ENCODE results near the gene OR1L4.

The OR1L4 gene, protein sequence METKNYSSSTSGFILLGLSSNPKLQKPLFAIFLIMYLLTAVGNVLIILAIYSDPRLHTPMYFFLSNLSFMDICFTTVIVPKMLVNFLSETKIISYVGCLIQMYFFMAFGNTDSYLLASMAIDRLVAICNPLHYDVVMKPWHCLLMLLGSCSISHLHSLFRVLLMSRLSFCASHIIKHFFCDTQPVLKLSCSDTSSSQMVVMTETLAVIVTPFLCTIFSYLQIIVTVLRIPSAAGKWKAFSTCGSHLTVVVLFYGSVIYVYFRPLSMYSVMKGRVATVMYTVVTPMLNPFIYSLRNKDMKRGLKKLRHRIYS

DNA sequence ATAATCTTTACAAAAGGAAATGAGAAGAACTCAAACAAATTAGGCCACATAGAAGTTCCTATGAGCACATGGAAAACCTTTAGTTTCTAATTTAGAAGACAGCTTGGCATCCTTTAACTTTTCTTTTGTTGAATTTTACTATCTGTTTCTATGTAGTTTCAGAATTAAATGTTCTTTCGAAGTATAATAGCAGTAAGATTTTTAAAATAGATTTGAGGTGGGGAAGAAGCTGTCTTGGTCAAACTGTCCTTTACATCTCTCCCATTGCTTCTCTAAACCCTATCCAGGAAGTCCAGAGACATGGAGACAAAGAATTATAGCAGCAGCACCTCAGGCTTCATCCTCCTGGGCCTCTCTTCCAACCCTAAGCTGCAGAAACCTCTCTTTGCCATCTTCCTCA, at the start of gene OR1L4:
OR1L4 (plus strand) TSS at position 301 of the 400 bp plus-strand sequence; CDS start at position 301, 0 bp downstream.
- DNase-seq: no peak

DNA sequence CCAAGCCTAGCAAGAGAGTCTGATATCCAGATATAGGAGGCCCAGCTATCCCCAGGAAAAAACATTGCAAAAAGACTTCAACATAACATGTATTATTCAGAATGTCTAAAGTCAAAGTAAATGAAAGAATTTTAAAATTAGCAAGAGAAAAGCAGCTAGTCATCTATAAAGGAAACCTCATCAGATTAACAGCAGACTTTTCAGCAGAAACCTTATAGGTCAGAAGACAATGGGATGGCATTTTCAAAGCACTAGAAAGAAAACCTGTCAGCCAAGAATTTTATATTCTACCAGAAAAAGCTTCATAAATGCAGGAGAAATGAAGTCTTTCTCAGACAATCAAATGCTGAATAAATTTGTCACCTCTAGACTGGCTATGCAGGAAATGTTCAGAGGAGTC, 38.9 kb upstream of the OR1L4 start:
- DNase-seq: no peak

DNA sequence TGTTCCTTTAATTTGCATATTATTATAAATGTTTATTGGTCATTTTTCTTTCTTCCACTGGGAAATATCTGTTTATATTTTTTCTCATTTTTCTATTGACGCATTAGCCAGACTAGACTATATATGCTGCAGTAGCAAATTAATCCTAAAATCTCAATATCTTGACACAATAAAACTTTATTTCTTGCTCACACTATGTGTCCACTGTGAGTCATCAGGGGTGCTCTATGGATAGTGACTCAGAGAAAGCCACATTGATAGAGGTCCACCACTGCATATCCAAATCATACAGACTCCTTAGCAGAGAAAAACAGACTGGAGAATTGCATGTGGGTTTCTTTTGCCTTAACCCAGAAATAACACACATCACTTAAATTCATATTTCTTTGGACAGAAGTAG, 28.1 kb upstream of the OR1L4 start:
- DNase-seq: no peak

DNA sequence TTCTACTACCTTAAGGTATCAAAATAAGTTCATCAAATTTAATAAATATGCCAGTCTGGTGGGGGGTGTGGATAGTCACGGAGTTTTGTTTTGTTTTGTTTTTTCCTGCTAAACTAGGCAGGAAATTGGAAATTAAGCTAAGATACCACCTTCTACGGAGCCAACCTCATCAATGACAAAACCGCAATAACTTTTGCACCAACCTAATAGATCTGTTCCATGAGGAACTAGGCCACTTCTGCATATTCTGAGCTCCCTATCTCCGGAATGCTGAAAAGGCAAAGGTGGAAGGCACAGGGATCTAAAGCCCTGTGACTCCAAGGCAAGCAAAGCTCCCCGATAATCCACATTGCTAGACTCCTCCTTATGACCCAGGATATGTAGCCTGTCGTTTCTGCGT, 5.8 kb upstream of the OR1L4 start:
- no peak for DNase-seq

DNA sequence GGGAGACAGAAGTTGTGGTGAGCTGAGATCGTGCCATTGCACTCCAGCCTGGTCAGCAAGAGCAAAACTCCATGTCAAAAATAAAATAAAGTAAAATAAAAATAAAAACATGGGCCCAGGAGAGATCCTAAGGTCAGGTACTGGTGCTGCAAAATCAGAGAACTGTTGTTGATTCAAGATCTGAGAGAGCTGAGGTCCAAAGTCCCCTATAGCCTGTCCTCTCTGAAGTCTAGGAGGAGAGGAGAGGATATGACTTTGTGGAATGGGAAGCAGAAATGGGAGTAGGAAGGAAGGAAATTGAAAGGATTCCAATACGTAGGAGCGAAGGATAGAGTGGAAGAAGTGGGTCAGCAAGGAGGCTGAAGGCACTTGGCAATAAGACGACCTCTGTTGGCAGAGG, 4.6 kb upstream of the OR1L4 start:
- no peak for DNase-seq

DNA sequence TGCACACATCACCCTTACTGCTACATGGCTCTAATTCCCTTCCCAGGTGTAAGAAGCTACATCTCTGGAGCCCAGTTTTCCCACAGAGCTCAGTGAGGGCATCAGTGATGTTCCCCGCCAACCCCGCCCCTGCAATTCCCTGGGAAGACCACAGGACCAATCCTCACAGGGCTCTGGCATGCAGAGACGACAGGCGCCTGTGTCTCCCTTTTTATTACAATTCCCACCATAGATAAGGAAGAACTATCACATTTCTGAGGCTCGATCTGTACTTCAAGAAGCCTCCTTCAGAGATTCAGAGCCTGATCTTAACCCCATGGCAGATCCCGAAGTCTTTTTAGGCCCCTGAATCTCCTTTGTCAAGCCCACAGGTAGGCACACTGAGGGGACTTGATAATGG, 18.2 kb downstream of the OR1L4 start, which contains the start of gene OR1L6:
OR1L6 (plus strand) TSS at position 301 of the 400 bp plus-strand sequence. CDS start 7,545 bp downstream, outside the sequence.
- DNase-seq: no peak

DNA sequence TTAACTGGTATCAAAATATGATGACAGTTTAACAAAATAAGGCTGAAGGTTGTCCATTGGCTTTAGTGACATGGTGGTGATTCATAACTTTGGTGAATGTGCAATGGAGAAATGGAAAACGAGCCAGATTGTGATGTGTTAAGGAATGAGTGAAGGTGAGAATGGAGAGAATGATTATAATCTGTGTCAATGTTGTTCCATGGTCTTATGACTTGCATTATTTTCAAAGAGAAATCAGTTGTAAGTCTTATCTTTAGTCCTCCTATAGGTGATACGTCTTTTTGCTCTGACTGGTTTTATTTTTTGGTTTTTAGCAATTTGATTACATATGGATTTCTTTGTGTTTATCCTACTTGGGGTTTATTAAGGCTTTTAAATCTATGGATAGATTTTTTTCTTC, 31.0 kb downstream of the OR1L4 start:
- no peak for DNase-seq

DNA sequence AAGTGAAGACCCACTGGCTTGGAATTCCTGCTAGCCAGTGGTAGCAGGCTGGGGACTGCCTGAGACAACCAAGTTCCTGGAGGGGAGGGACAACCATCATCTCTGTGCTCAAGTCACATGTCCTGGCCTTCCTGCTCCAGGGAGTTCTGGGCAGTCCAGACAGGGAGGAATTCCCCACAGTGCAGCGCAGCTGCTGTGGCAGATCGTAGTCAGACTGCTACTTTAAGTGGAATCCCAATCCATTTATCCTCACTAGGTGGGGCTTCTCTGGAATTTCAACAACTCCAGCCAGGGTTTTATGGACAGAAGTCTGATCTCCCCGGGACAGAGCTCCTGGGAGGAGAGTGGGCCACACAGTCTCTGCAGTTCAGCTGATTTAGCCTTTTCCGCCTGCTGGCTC, 44.0 kb downstream of the OR1L4 start:
- DNase-seq: no peak

All from suppressor macrophage treated with lipopolysaccharide for 4 hours (primary cell).